Brain microvascular endothelial cell (primary cell): Measurements from ENCODE around the gene SERTM1.

Experiments
- DNase-seq: peaks from one replicate; pipeline ENCODE4 v3.0.0-alpha.2; 2020
- H3K27ac ChIP-seq: fragments of 250-450 bp; sonication (Bioruptor Pico); 2 replicates; pipeline ENCODE4 v1.5.1; 2020; ENCODE audit warnings: mild to moderate bottlenecking, moderate library complexity
- H3K27me3 ChIP-seq: fragments of 250-450 bp; sonication (Bioruptor Pico); replicated peaks from 2 replicates; pipeline ENCODE4 v1.5.1; 2020; ENCODE audit warnings: mild to moderate bottlenecking
- H3K36me3 ChIP-seq: fragments of 250-450 bp; sonication (Bioruptor Pico); replicated peaks from 2 replicates; pipeline ENCODE4 v1.5.1; 2020; ENCODE audit warnings: mild to moderate bottlenecking
- H3K4me3 ChIP-seq: 2 replicates; pipeline ENCODE4 v1.5.1; 2011; ENCODE audit warnings: low read depth, mild to moderate bottlenecking, control low read depth, low read length, moderate library complexity
- in situ Hi-C: cut with HindIII; loops from 2 replicates; pipeline ENCODE4 v1.10.0; 2017; ENCODE audit warnings: low sequenced_read_pairs, low pct_ligation_motif_present
- TF ChIP-seq, protein P1 (sequence below): IDR thresholded peaks from 2 replicates; pipeline ENCODE4 v1.5.1; 2011; ENCODE audit warnings: low read depth, mild to moderate bottlenecking, moderate library complexity, low read length, control low read depth, inconsistent platforms; ENCODE audit errors: missing control alignments

Gene SERTM1

DNA sequence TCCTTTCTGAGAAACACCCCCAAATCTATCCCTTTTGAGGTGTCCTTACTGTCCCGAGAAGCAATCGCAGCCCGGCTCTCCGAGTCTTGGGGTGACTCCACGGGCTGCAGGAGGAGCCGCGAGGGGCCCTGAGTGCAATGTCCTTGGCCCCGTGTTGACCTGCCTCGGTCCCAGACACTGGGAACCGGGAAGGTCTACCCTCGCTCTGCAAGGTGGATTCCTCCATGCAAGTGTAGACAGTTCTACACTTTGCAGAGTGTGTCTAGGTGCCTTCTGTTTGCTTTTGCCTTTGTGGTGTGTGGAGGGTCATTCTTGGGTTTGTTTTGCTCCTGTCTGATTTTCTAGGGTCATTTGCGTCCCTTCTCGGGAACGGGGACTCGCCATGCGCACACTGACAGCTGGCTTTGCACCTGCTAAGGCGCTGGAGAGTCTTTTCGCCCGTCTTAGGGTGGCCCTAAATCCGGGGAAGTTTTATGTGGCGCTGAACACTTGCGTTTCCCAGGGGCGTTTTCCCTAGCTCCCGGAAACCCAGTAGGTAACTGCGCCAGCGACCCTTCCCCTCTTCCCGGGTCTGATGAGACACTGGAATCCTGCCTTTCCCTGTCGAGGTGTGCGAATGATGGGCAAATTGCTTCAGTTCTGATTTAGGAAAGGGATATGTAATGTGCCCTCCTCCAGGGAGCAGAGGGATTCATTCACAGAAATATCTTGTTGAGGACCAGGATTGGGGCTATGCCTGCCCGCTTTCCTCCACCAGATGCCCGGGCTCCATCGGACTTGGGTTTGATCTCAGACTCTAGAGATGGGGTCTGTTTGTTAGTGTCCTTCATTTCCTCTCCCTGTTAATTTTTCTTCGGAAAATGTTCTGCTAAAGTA, 755 bp downstream of the SERTM1 start:
- in situ Hi-C loops: no loop called here
- H3K27me3 ChIP-seq: peaks cover 19% of the 10 kb centered on the region
- no peaks in the 10 kb centered on the region for H3K36me3 ChIP-seq
- H3K4me3 ChIP-seq: no peak overlapping the region
- DNase-seq: no peak
- H3K27ac ChIP-seq: no peak overlapping the region
- TF ChIP-seq, protein P1, sequence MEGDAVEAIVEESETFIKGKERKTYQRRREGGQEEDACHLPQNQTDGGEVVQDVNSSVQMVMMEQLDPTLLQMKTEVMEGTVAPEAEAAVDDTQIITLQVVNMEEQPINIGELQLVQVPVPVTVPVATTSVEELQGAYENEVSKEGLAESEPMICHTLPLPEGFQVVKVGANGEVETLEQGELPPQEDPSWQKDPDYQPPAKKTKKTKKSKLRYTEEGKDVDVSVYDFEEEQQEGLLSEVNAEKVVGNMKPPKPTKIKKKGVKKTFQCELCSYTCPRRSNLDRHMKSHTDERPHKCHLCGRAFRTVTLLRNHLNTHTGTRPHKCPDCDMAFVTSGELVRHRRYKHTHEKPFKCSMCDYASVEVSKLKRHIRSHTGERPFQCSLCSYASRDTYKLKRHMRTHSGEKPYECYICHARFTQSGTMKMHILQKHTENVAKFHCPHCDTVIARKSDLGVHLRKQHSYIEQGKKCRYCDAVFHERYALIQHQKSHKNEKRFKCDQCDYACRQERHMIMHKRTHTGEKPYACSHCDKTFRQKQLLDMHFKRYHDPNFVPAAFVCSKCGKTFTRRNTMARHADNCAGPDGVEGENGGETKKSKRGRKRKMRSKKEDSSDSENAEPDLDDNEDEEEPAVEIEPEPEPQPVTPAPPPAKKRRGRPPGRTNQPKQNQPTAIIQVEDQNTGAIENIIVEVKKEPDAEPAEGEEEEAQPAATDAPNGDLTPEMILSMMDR: no peak

DNA sequence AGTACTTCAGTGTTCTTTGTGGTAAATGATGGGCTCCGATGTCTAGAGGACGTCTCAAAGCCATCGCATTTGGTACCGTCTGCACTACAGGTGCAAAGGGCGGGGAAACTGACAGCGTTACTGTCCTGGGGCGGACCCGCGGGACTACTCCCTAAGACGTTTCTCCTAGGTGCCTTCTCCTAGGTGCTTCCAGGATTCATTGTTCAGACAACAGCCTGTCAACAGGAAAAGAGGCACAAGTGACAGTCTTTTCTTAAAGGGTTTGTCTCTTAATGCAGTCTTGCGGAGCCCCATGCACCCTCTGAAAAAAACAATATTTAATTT, 1.4 kb downstream of the SERTM1 start:
- H3K27me3 ChIP-seq: peaks cover 19% of the 10 kb centered on the region
- in situ Hi-C loops: no loop called here
- no peaks in the 10 kb centered on the region for H3K36me3 ChIP-seq
- DNase-seq: no peak
- H3K4me3 ChIP-seq: no peak overlapping the region
- no peak overlapping the region for H3K27ac ChIP-seq
- TF ChIP-seq, protein P1: no peak

DNA sequence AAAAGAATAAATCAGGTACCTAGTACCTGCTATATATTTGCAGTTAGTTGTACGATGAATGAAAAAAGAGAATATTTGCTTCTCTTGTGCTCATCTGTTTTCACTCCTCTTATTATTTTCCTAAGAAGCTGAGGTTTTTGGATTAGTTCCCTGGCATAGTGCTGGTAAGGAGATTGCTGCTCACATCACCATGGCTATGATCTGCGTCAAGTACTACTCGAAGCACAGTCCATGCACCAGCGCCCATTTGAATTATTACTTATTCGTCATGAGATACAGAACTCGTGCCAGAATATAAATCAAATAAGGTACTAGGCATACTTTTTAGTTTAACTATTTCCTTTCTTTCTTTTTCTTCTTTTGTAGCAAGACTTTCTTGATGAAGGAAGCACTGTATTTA, 7.1 kb downstream of the SERTM1 start:
- no peaks in the 10 kb centered on the region for H3K36me3 ChIP-seq
- H3K27me3 ChIP-seq: no peaks in the 10 kb centered on the region
- no peak overlapping the region for H3K4me3 ChIP-seq
- TF ChIP-seq, protein P1: no peak
- H3K27ac ChIP-seq: no peak overlapping the region
- in situ Hi-C loops: no loop called here
- DNase-seq: no peak

- Histone ChIP-seq H3K27ac (no peak overlapping the region), H3K27me3 (no peaks in the 10 kb centered on the region), H3K4me3 (no peak overlapping the region), H3K36me3 (no peaks in the 10 kb centered on the region)
- no peak for DNase-seq
- TF ChIP-seq, protein P1: no peak
- in situ Hi-C loops: no loop called here
Observed at GRCh38 chr13:36681894-36682624, 8.2 kb downstream of the SERTM1 start.

- Histone ChIP-seq H3K27me3 (no peaks in the 10 kb centered on the region), H3K36me3 (no peaks in the 10 kb centered on the region), H3K27ac (no peak overlapping the region), H3K4me3 (no peak overlapping the region)
- TF ChIP-seq, protein P1: no peak
- no peak for DNase-seq
- in situ Hi-C loops: no loop called here
Observed at GRCh38 chr13:36683701-36684100, 9.9 kb downstream of the SERTM1 start.
